NK-92 (cell line): ENCODE measurements around the gene HNRNPC.
"Not testable (repeated sequence)": the region's sequence is repeated elsewhere in the genome, so short reads cannot be mapped to it uniquely, and the experiment has no call there.

Source experiments
- DNase-seq: peaks from one replicate; lab custom pipeline; 2025; ENCODE audit not compliant: unreplicated experiment; lab: John Stamatoyannopoulos, UW

HNRNPC gene

GRCh38 chr14:21248338-21248737, 20.9 kb downstream of the HNRNPC start:
- no peak for DNase-seq

- no peak for DNase-seq
Observed at GRCh38 chr14:21245813-21246212, 23.4 kb downstream of the HNRNPC start.

GRCh38 chr14:21244544-21244943, 24.7 kb downstream of the HNRNPC start:
- no peak for DNase-seq

GRCh38 chr14:21241218-21241819, 27.9 kb downstream of the HNRNPC start:
- DNase-seq, result no peak

GRCh38 chr14:21240417-21240816, 28.8 kb downstream of the HNRNPC start:
- no peak for DNase-seq

- no peak for DNase-seq
Observed at GRCh38 chr14:21238823-21239518, 30.3 kb downstream of the HNRNPC start.

- no peak for DNase-seq
Observed at GRCh38 chr14:21236948-21237797, 32.1 kb downstream of the HNRNPC start.

- DNase-seq, result no peak
Observed at GRCh38 chr14:21234112-21234511, 35.1 kb downstream of the HNRNPC start.

- no peak for DNase-seq
Observed at GRCh38 chr14:21233457-21234076, 35.7 kb downstream of the HNRNPC start.

- no peak for DNase-seq
Observed at GRCh38 chr14:21231020-21231652, 38.1 kb downstream of the HNRNPC start.

- DNase-seq, result no peak
Observed at GRCh38 chr14:21229821-21230220, 39.4 kb downstream of the HNRNPC start.

GRCh38 chr14:21227981-21228380, 41.3 kb downstream of the HNRNPC start:
- no peak for DNase-seq

- no peak for DNase-seq
Observed at GRCh38 chr14:21227150-21227549, 42.1 kb downstream of the HNRNPC start.

GRCh38 chr14:21226467-21226866, 42.8 kb downstream of the HNRNPC start:
- no peak for DNase-seq

- not testable (repeated sequence) for DNase-seq
Observed at GRCh38 chr14:21225164-21225563, 44.1 kb downstream of the HNRNPC start.

- DNase-seq, result no peak
Observed at GRCh38 chr14:21220874-21221477, 48.3 kb downstream of the HNRNPC start.

- DNase-seq, result no peak
Observed at GRCh38 chr14:21219561-21220111, 49.6 kb downstream of the HNRNPC start.

- DNase-seq, result no peak
Observed at GRCh38 chr14:21219120-21219519, 50.1 kb downstream of the HNRNPC start.

- no peak for DNase-seq
Observed at GRCh38 chr14:21215879-21216251, 53.4 kb downstream of the HNRNPC start.

GRCh38 chr14:21215130-21215878, 53.9 kb downstream of the HNRNPC start:
- no peak for DNase-seq
